ENCODE measurements around the gene CALML5.

The CALML5 gene

GRCh38 chr10:5450605-5451384 is 48.6 kb downstream of the CALML5 start:
- Histone ChIP-seq H3K9me3 (ENCODE audit: control insufficient read depth, low read length) (no peaks in the 10 kb centered on the region), H3K27me3 (ENCODE audit: control insufficient read depth, insufficient read depth, low read length, poor library complexity, severe bottlenecking) (no peaks in the 10 kb centered on the region), H3K27ac (ENCODE audit: insufficient read depth, low read depth, low read length, poor library complexity, severe bottlenecking) (no peak overlapping the region), H3K36me3 (ENCODE audit: control insufficient read depth, insufficient read depth, low read length) (peaks cover 34% of the 10 kb centered on the region), H3K4me3 (ENCODE audit: insufficient read depth, low read depth, low read length) (no peak overlapping the region), H3K4me1 (ENCODE audit: control insufficient read depth, insufficient read depth, low read length) (peaks cover 8% of the 10 kb centered on the region)
- 96 to 100% methylated on average over 2 to 3 of the region's 4 CpGs for WGBS, 2 experiments

- Histone ChIP-seq H3K36me3 (ENCODE audit: control insufficient read depth, insufficient read depth, low read length) (peaks cover 25% of the 10 kb centered on the region), H3K27me3 (ENCODE audit: control insufficient read depth, insufficient read depth, low read length, poor library complexity, severe bottlenecking) (no peaks in the 10 kb centered on the region), H3K4me1 (ENCODE audit: control insufficient read depth, insufficient read depth, low read length) (peaks cover 8% of the 10 kb centered on the region), H3K27ac (ENCODE audit: insufficient read depth, low read depth, low read length, poor library complexity, severe bottlenecking) (peak overlapping the region; percentile 9), H3K9me3 (ENCODE audit: control insufficient read depth, low read length) (no peaks in the 10 kb centered on the region), H3K4me3 (ENCODE audit: insufficient read depth, low read depth, low read length) (no peak overlapping the region)
- 83 to 87% methylated on average over 8 of the region's 8 CpGs for WGBS, 2 experiments
Measured at GRCh38 chr10:5449823-5450222, 49.5 kb downstream of the CALML5 start.

- no peak overlapping the region for H3K27ac ChIP-seq (ENCODE audit: insufficient read depth, low read depth, low read length, poor library complexity, severe bottlenecking)
Measured at GRCh38 chr10:5449227-5449626, 50.1 kb downstream of the CALML5 start.

More at GRCh38 chr10:5449227-5449626, 50.1 kb downstream of the CALML5 start:
- Histone ChIP-seq H3K36me3 (ENCODE audit: control insufficient read depth, insufficient read depth, low read length) (peaks cover 19% of the 10 kb centered on the region), H3K9me3 (ENCODE audit: control insufficient read depth, low read length) (no peaks in the 10 kb centered on the region), H3K27me3 (ENCODE audit: control insufficient read depth, insufficient read depth, low read length, poor library complexity, severe bottlenecking) (no peaks in the 10 kb centered on the region), H3K4me3 (ENCODE audit: insufficient read depth, low read depth, low read length) (no peak overlapping the region), H3K4me1 (ENCODE audit: control insufficient read depth, insufficient read depth, low read length) (peaks cover 8% of the 10 kb centered on the region)
- no CpG with 5 or more reads among the region's 2 CpGs for WGBS, 2 experiments

Measured in ectodermal cell (in vitro differentiated cells).